GM23338 (cell line): ENCODE measurements around the gene GCN1. TPM values are rescaled to one million over a fixed set of nuclear protein-coding genes. Genes with fewer than 3 reads are reported as not detected.
A peak's percentile ranks its signal among the peaks of the same experiment; 100 is the strongest.

ENCODE experiments used
- ATAC-seq: fragments of 200-7000 bp; cut with Tn5 transposase; 3 replicates; pipeline ENCODE4 v1.9.1; 2020
- DNase-seq: peaks from one replicate; pipeline ENCODE4 v3.0.0-alpha.2; 2015; ENCODE audit warnings: low spot score
- H2AFZ ChIP-seq: fragments of 200-600 bp; sonication (generic); 2 replicates; pipeline ENCODE4 v1.8.0; 2016; ENCODE audit warnings: antibody characterized with exemption, mild to moderate bottlenecking, moderate library complexity
- H3F3A ChIP-seq: fragments of 200-600 bp; sonication (generic); replicated peaks from 2 replicates; pipeline ENCODE4 v1.8.0; 2017; ENCODE audit warnings: antibody characterized with exemption, mixed run types, low read depth
- H3K27ac ChIP-seq: fragments of 200-600 bp; sonication (generic); 2 replicates; pipeline ENCODE4 v1.6.1; 2016; ENCODE audit warnings: low read depth
- H3K27me3 ChIP-seq: fragments of 200-600 bp; sonication (generic); 2 replicates; pipeline ENCODE4 v1.8.0; 2016; ENCODE audit warnings: mild to moderate bottlenecking, mixed run types, moderate library complexity; ENCODE audit not compliant: insufficient read depth
- H3K36me3 ChIP-seq: fragments of 200-600 bp; sonication (generic); 2 replicates; pipeline ENCODE4 v1.8.0; 2016; ENCODE audit warnings: mild to moderate bottlenecking; ENCODE audit not compliant: insufficient read depth
- H3K4me1 ChIP-seq: fragments of 200-600 bp; sonication (generic); 2 replicates; pipeline ENCODE4 v1.8.0; 2016; ENCODE audit warnings: mild to moderate bottlenecking, moderate library complexity; ENCODE audit not compliant: insufficient read depth
- H3K4me2 ChIP-seq: fragments of 200-600 bp; sonication (generic); 2 replicates; pipeline ENCODE4 v1.7.1; 2017; ENCODE audit warnings: mixed run types
- H3K4me3 ChIP-seq: fragments of 200-600 bp; sonication (generic); 2 replicates; pipeline ENCODE4 v1.6.1; 2016; ENCODE audit warnings: mixed run types
- H3K79me2 ChIP-seq: fragments of 200-600 bp; sonication (generic); replicated peaks from 2 replicates; pipeline ENCODE4 v1.8.0; 2017; ENCODE audit warnings: mild to moderate bottlenecking; ENCODE audit not compliant: insufficient read depth
- H3K9me2 ChIP-seq: fragments of 200-600 bp; sonication (generic); 2 replicates; pipeline ENCODE4 v1.8.0; 2017; ENCODE audit not compliant: insufficient read depth
- H4K20me1 ChIP-seq: fragments of 200-600 bp; sonication (generic); replicated peaks from 2 replicates; pipeline ENCODE4 v1.8.0; 2017; ENCODE audit warnings: mild to moderate bottlenecking; ENCODE audit not compliant: insufficient read depth
- H3K27ac Mint-ChIP-seq: 2 replicates; pipeline ENCODE4 v1.8.0; 2020; ENCODE audit warnings: inconsistent platforms, mild to moderate bottlenecking, moderate library complexity, mixed read lengths
- H3K27me3 Mint-ChIP-seq: 3 replicates; pipeline ENCODE4 v1.8.0; 2022; ENCODE audit warnings: low read depth, mild to moderate bottlenecking, moderate library complexity, mixed read lengths, inconsistent platforms; ENCODE audit not compliant: insufficient read depth, poor library complexity
- H3K36me3 Mint-ChIP-seq: 3 replicates; pipeline ENCODE4 v1.8.0; 2021; ENCODE audit warnings: low read depth, mild to moderate bottlenecking, inconsistent platforms, moderate library complexity, mixed read lengths
- H3K4me1 Mint-ChIP-seq: 3 replicates; pipeline ENCODE4 v1.8.0; 2020; ENCODE audit warnings: mild to moderate bottlenecking, inconsistent platforms, mixed read lengths
- H3K4me3 Mint-ChIP-seq: 3 replicates; pipeline ENCODE4 v1.8.0; 2021; ENCODE audit warnings: moderate library complexity, mild to moderate bottlenecking, inconsistent platforms, mixed read lengths
- H3K9me3 Mint-ChIP-seq: 3 replicates; pipeline ENCODE4 v1.8.0; 2020; ENCODE audit warnings: moderate library complexity, mild to moderate bottlenecking, inconsistent platforms, mixed read lengths
- CREB1 ChIP-seq: fragments of 250-450 bp; sonication (Bioruptor Pico); IDR thresholded peaks from 2 replicates; pipeline ENCODE4 v1.5.0; 2020; ENCODE audit warnings: low read depth, mild to moderate bottlenecking, moderate library complexity
- EZH2 ChIP-seq: fragments of 200-600 bp; sonication (generic); IDR thresholded peaks from one replicate; pipeline ENCODE4 v1.8.0; 2017; ENCODE audit warnings: antibody characterized with exemption, mild to moderate bottlenecking, low read depth; ENCODE audit not compliant: unreplicated experiment
- EZH2phosphoT487 ChIP-seq: fragments of 200-600 bp; sonication (generic); IDR thresholded peaks from one replicate; pipeline ENCODE4 v1.8.1; 2018; ENCODE audit warnings: antibody characterized with exemption; ENCODE audit not compliant: unreplicated experiment
- JUNB ChIP-seq: IDR thresholded peaks from one replicate; pipeline ENCODE4 v1.6.1; 2016; ENCODE audit warnings: antibody characterized with exemption; ENCODE audit not compliant: unreplicated experiment
- NANOG ChIP-seq: IDR thresholded peaks from 2 replicates; pipeline ENCODE4 v1.6.1; 2016; ENCODE audit warnings: antibody characterized with exemption, borderline replicate concordance
- POLR2AphosphoS5 ChIP-seq: IDR thresholded peaks from 2 replicates; pipeline ENCODE4 v1.6.1; 2016; ENCODE audit warnings: antibody characterized with exemption, low read depth
- STAT1 ChIP-seq: IDR thresholded peaks from one replicate; pipeline ENCODE4 v1.6.1; 2016; ENCODE audit warnings: antibody characterized with exemption; ENCODE audit not compliant: unreplicated experiment
- ZNF114 ChIP-seq: fragments of 250-450 bp; sonication (Bioruptor Pico); IDR thresholded peaks from 2 replicates; pipeline ENCODE4 v1.5.0; 2020; ENCODE audit warnings: mild to moderate bottlenecking, moderate library complexity
- ZNF331 ChIP-seq: fragments of 250-450 bp; sonication (Bioruptor Pico); IDR thresholded peaks from 2 replicates; pipeline ENCODE4 v1.5.0; 2020; ENCODE audit warnings: low read depth, mild to moderate bottlenecking, moderate library complexity
- polyA plus RNA-seq: library from polyadenylated mRNA; unstranded; fragments of >200 nt; fragmentation: Nextera tagmentation; extraction: Ambion mirVana; gene quantifications from 2 replicates; pipeline ENCODE4 v1.2.1, GENCODE V29; 2016
- total RNA-seq: library from RNA; depleted of rRNA; stranded (reverse); fragments of >200 nt; shearing (Covaris generic); gene quantifications from 2 replicates; pipeline ENCODE4 v1.2.3, GENCODE V29; 2014
- TF ChIP-seq, protein P1 (sequence below): fragments of 250-450 bp; sonication (Bioruptor Pico); IDR thresholded peaks from 2 replicates; pipeline ENCODE4 v1.5.0; 2020; ENCODE audit warnings: mild to moderate bottlenecking, moderate library complexity
- TF ChIP-seq, protein P2 (sequence below), 2 experiments: fragments of 200-600 bp in 1 of 2; sonication (generic) in 1 of 2; conservative IDR thresholded peaks; 2 replicates each; pipeline versions ENCODE4 v1.5.1 to v1.6.1; 2016 to 2017; ENCODE audit warnings: antibody characterized with exemption in 2 of 2, low read depth in 2 of 2, mild to moderate bottlenecking in 2 of 2, moderate library complexity in 1 of 2
- TF ChIP-seq, protein P3 (sequence below): IDR thresholded peaks from one replicate; pipeline ENCODE4 v1.6.1; 2018; ENCODE audit warnings: antibody characterized with exemption; ENCODE audit not compliant: unreplicated experiment
- TF ChIP-seq, protein P4 (sequence below): IDR thresholded peaks from 2 replicates; pipeline ENCODE4 v1.6.1; 2016; ENCODE audit warnings: antibody characterized with exemption

GCN1 gene
- total and polyA plus RNA-seq, 2 experiments from 2014 or later: 18.0 to 177 TPM

DNA sequence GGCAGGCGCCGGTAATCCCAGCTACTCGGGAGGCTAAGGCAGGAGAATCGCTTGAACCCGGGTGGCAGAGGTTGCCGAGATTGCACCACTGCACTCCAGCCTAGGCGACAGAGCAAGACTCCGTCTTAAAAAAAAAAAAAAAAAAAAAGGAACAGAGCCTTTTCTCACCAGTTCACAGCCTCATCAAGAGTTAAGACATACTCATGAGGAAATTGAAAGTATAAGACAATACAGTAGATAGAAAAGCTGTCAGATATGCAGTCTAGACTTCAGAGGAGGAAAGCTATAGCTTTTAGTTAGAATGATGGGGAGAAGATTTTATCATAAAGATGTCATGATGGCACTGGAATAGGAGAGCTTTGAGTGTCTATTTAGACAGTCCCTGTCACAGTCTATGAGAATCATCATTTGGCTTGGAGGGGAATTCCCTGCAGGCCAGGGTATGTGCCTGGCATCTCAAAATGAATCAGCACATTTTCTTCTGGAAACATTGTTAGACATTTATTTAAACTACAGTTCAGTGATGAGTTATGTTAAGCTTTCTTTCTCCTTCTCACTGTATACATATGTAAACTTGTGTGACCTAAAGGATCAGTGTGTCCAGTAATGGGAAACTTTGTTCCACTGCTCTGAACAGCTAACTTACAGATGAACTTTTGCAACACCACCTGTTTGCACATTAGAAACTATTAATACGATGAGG, 75.1 kb downstream of the GCN1 start:
- Histone ChIP-seq H2AFZ (no peak overlapping the region), H3K27me3 (no peaks in the 10 kb centered on the region), H3K36me3 (no peaks in the 10 kb centered on the region; the same call in 1 of the 2 replicates), H3K4me2 (no peak overlapping the region), H3K4me1 (peaks cover 19% of the 10 kb centered on the region), H3K27ac (peak overlapping the region; percentile 71; the same call in 1 of the 2 replicates), H3K9me2 (no peaks in the 10 kb centered on the region), H4K20me1 (no peaks in the 10 kb centered on the region; the same call in 1 of the 2 replicates), H3K79me2 (peaks cover 31% of the 10 kb centered on the region), H3K4me3 (0 out of 2 replicates have a peak overlapping the region, but pooled peaks have one; percentile 95), H3F3A (peaks cover 24% of the 10 kb centered on the region; the same call in 1 of the 2 replicates)
- Mint-ChIP-seq H3K4me3 (peak overlapping the region; percentile 23; the same call in 1 of the 3 replicates), H3K9me3 (no peaks in the 10 kb centered on the region), H3K4me1 (peaks cover 34% of the 10 kb centered on the region), H3K27me3 (peaks cover 9% of the 10 kb centered on the region), H3K27ac (no peak overlapping the region), H3K36me3 (peaks cover 27% of the 10 kb centered on the region)
- TF ChIP-seq, protein P1, sequence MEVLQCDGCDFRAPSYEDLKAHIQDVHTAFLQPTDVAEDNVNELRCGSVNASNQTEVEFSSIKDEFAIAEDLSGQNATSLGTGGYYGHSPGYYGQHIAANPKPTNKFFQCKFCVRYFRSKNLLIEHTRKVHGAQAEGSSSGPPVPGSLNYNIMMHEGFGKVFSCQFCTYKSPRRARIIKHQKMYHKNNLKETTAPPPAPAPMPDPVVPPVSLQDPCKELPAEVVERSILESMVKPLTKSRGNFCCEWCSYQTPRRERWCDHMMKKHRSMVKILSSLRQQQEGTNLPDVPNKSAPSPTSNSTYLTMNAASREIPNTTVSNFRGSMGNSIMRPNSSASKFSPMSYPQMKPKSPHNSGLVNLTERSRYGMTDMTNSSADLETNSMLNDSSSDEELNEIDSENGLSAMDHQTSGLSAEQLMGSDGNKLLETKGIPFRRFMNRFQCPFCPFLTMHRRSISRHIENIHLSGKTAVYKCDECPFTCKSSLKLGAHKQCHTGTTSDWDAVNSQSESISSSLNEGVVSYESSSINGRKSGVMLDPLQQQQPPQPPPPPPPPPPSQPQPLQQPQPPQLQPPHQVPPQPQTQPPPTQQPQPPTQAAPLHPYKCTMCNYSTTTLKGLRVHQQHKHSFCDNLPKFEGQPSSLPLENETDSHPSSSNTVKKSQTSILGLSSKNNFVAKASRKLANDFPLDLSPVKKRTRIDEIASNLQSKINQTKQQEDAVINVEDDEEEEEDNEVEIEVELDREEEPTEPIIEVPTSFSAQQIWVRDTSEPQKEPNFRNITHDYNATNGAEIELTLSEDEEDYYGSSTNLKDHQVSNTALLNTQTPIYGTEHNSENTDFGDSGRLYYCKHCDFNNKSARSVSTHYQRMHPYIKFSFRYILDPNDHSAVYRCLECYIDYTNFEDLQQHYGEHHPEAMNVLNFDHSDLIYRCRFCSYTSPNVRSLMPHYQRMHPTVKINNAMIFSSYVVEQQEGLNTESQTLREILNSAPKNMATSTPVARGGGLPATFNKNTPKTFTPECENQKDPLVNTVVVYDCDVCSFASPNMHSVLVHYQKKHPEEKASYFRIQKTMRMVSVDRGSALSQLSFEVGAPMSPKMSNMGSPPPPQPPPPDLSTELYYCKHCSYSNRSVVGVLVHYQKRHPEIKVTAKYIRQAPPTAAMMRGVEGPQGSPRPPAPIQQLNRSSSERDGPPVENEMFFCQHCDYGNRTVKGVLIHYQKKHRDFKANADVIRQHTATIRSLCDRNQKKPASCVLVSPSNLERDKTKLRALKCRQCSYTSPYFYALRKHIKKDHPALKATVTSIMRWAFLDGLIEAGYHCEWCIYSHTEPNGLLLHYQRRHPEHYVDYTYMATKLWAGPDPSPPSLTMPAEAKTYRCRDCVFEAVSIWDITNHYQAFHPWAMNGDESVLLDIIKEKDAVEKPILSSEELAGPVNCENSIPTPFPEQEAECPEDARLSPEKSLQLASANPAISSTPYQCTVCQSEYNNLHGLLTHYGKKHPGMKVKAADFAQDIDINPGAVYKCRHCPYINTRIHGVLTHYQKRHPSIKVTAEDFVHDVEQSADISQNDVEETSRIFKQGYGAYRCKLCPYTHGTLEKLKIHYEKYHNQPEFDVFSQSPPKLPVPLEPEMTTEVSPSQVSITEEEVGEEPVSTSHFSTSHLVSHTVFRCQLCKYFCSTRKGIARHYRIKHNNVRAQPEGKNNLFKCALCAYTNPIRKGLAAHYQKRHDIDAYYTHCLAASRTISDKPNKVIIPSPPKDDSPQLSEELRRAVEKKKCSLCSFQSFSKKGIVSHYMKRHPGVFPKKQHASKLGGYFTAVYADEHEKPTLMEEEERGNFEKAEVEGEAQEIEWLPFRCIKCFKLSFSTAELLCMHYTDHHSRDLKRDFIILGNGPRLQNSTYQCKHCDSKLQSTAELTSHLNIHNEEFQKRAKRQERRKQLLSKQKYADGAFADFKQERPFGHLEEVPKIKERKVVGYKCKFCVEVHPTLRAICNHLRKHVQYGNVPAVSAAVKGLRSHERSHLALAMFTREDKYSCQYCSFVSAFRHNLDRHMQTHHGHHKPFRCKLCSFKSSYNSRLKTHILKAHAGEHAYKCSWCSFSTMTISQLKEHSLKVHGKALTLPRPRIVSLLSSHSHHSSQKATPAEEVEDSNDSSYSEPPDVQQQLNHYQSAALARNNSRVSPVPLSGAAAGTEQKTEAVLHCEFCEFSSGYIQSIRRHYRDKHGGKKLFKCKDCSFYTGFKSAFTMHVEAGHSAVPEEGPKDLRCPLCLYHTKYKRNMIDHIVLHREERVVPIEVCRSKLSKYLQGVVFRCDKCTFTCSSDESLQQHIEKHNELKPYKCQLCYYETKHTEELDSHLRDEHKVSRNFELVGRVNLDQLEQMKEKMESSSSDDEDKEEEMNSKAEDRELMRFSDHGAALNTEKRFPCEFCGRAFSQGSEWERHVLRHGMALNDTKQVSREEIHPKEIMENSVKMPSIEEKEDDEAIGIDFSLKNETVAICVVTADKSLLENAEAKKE (CRISPR knock-in tag): no peak
- no peak for TF ChIP-seq EZH2phosphoT487
- no peak for TF ChIP-seq ZNF331 (CRISPR knock-in tag)
- TF ChIP-seq STAT1: no peak
- no peak for TF ChIP-seq EZH2
- TF ChIP-seq, protein P2, sequence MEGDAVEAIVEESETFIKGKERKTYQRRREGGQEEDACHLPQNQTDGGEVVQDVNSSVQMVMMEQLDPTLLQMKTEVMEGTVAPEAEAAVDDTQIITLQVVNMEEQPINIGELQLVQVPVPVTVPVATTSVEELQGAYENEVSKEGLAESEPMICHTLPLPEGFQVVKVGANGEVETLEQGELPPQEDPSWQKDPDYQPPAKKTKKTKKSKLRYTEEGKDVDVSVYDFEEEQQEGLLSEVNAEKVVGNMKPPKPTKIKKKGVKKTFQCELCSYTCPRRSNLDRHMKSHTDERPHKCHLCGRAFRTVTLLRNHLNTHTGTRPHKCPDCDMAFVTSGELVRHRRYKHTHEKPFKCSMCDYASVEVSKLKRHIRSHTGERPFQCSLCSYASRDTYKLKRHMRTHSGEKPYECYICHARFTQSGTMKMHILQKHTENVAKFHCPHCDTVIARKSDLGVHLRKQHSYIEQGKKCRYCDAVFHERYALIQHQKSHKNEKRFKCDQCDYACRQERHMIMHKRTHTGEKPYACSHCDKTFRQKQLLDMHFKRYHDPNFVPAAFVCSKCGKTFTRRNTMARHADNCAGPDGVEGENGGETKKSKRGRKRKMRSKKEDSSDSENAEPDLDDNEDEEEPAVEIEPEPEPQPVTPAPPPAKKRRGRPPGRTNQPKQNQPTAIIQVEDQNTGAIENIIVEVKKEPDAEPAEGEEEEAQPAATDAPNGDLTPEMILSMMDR (conservative IDR thresholded peaks at IDR 0.05; ENCODE audit: low read depth in 2 of 2): no peak
- no peak for TF ChIP-seq NANOG
- TF ChIP-seq, protein P3, sequence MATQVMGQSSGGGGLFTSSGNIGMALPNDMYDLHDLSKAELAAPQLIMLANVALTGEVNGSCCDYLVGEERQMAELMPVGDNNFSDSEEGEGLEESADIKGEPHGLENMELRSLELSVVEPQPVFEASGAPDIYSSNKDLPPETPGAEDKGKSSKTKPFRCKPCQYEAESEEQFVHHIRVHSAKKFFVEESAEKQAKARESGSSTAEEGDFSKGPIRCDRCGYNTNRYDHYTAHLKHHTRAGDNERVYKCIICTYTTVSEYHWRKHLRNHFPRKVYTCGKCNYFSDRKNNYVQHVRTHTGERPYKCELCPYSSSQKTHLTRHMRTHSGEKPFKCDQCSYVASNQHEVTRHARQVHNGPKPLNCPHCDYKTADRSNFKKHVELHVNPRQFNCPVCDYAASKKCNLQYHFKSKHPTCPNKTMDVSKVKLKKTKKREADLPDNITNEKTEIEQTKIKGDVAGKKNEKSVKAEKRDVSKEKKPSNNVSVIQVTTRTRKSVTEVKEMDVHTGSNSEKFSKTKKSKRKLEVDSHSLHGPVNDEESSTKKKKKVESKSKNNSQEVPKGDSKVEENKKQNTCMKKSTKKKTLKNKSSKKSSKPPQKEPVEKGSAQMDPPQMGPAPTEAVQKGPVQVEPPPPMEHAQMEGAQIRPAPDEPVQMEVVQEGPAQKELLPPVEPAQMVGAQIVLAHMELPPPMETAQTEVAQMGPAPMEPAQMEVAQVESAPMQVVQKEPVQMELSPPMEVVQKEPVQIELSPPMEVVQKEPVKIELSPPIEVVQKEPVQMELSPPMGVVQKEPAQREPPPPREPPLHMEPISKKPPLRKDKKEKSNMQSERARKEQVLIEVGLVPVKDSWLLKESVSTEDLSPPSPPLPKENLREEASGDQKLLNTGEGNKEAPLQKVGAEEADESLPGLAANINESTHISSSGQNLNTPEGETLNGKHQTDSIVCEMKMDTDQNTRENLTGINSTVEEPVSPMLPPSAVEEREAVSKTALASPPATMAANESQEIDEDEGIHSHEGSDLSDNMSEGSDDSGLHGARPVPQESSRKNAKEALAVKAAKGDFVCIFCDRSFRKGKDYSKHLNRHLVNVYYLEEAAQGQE: no peak
- no peak for TF ChIP-seq POLR2AphosphoS5
- TF ChIP-seq, protein P4, sequence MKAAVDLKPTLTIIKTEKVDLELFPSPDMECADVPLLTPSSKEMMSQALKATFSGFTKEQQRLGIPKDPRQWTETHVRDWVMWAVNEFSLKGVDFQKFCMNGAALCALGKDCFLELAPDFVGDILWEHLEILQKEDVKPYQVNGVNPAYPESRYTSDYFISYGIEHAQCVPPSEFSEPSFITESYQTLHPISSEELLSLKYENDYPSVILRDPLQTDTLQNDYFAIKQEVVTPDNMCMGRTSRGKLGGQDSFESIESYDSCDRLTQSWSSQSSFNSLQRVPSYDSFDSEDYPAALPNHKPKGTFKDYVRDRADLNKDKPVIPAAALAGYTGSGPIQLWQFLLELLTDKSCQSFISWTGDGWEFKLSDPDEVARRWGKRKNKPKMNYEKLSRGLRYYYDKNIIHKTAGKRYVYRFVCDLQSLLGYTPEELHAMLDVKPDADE: no peak
- TF ChIP-seq ZNF114 (CRISPR knock-in tag): no peak
- TF ChIP-seq JUNB: no peak
- no peak for TF ChIP-seq CREB1 (CRISPR knock-in tag)
- DNase-seq (no peak), ATAC-seq (no peak)
